SK-N-SH (cell line): ENCODE data around the gene TMEM26. TPM values are rescaled to one million over a fixed set of nuclear protein-coding genes. Genes with fewer than 3 reads are reported as not detected.

Experiments
- CTCF ChIA-PET: fragments of 300-600, 350-600 bp; formaldehyde crosslinking; extraction: SDS; loops from one replicate; lab custom pipeline; 2021; lab: Yijun Ruan, JAX
- POLR2A ChIA-PET: fragments of 350-600 bp; sonication (Branson Sonifier 250); formaldehyde crosslinking; extraction: SDS; loops from one replicate; lab custom pipeline; 2020; ENCODE audit warnings: antibody characterized with exemption, inconsistent platforms; lab: Yijun Ruan, JAX
- DNase-seq: peaks from one replicate; pipeline ENCODE4 v3.0.0; 2012
- H2AFZ ChIP-seq: fragments of 200-600 bp; sonication (generic); 2 replicates; pipeline ENCODE4 v1.8.1; 2016; ENCODE audit warnings: antibody characterized with exemption, mild to moderate bottlenecking, low read depth
- H3F3A ChIP-seq: fragments of 200-600 bp; sonication (generic); replicated peaks from 2 replicates; pipeline ENCODE3; 2016; ENCODE audit warnings: antibody characterized with exemption, mild to moderate bottlenecking; ENCODE audit not compliant: insufficient read depth
- H3K27ac ChIP-seq, 2 experiments: fragments of 200-500 bp in 1 of 2; fragments of 200-600 bp in 1 of 2; sonication (Bioruptor generic) in 1 of 2; sonication (generic), shearing (Covaris generic) in 1 of 2; 2 replicates each; pipeline versions ENCODE4 v1.5.1 to v1.6.1; 2014 to 2016; ENCODE audit warnings: low read depth in 2 of 2, inconsistent platforms in 1 of 2, low read length in 1 of 2, mild to moderate bottlenecking in 1 of 2, mixed read lengths in 1 of 2
- H3K27me3 ChIP-seq: fragments of 200-600 bp; sonication (generic), shearing (Covaris generic); 2 replicates; pipeline ENCODE4 v1.6.1; 2016; ENCODE audit warnings: mixed run types; ENCODE audit not compliant: insufficient read depth
- H3K36me3 ChIP-seq, 2 experiments: fragments of 200-500 bp in 1 of 2; fragments of 200-600 bp in 1 of 2; sonication (Bioruptor generic) in 1 of 2; sonication (generic) in 1 of 2; replicated peaks in 1 of 2; 2 replicates each; pipeline versions ENCODE3 to v1.5.1; 2014 to 2016; ENCODE audit warnings: low read length in 1 of 2, mild to moderate bottlenecking in 1 of 2; ENCODE audit not compliant: insufficient read depth in 2 of 2, control insufficient read depth in 1 of 2
- H3K4me1 ChIP-seq, 2 experiments: fragments of 200-500 bp in 1 of 2; fragments of 200-600 bp in 1 of 2; sonication (Bioruptor generic) in 1 of 2; sonication (generic), shearing (Covaris generic) in 1 of 2; 2 replicates each; pipeline versions ENCODE4 v1.5.1 to v1.6.1; 2014 to 2016; ENCODE audit warnings: low read depth in 1 of 2, low read length in 1 of 2, mixed run types in 1 of 2; ENCODE audit not compliant: insufficient read depth in 2 of 2, control insufficient read depth in 1 of 2
- H3K4me2 ChIP-seq: fragments of 200-600 bp; sonication (generic), shearing (Covaris generic); 2 replicates; pipeline ENCODE4 v1.6.1; 2017; ENCODE audit warnings: mixed run types
- H3K4me3 ChIP-seq, 2 experiments: fragments of 200-500 bp in 1 of 2; fragments of 200-600 bp in 1 of 2; sonication (Bioruptor generic) in 1 of 2; sonication (generic), shearing (Covaris generic) in 1 of 2; 2 replicates each; pipeline versions ENCODE4 v1.5.1 to v1.8.1; 2014 to 2016; ENCODE audit warnings: low read depth in 2 of 2, inconsistent platforms in 1 of 2, low read length in 1 of 2, mild to moderate bottlenecking in 1 of 2, mixed read lengths in 1 of 2, moderate library complexity in 1 of 2
- H3K79me2 ChIP-seq: fragments of 200-600 bp; sonication (generic); 2 replicates; pipeline ENCODE4 v1.8.1; 2017; ENCODE audit warnings: mild to moderate bottlenecking; ENCODE audit not compliant: insufficient read depth
- H3K9ac ChIP-seq: fragments of 200-600 bp; sonication (generic); 2 replicates; pipeline ENCODE4 v1.6.1; 2017; ENCODE audit warnings: mixed run types
- H3K9me2 ChIP-seq: fragments of 200-600 bp; sonication (generic); 2 replicates; pipeline ENCODE4 v1.6.1; 2017; ENCODE audit warnings: mixed run types
- H3K9me3 ChIP-seq: fragments of 200-600 bp; sonication (generic); 2 replicates; pipeline ENCODE4 v1.6.1; 2017; ENCODE audit warnings: mixed run types, mild to moderate bottlenecking, moderate library complexity
- H4K20me1 ChIP-seq: fragments of 200-600 bp; sonication (generic); 2 replicates; pipeline ENCODE4 v1.6.1; 2017; ENCODE audit warnings: mild to moderate bottlenecking, mixed run types; ENCODE audit not compliant: insufficient read depth
- CTCF ChIP-seq: fragments of 200-600 bp; sonication (generic); IDR thresholded peaks from 2 replicates; pipeline ENCODE4 v1.6.1; 2017; ENCODE audit warnings: antibody characterized with exemption, mild to moderate bottlenecking, moderate library complexity
- FOSL2 ChIP-seq: IDR thresholded peaks from 2 replicates; pipeline ENCODE4 v1.4.0; 2012; ENCODE audit warnings: low read depth, mild to moderate bottlenecking, moderate library complexity, borderline replicate concordance
- GABPA ChIP-seq: IDR thresholded peaks from 2 replicates; pipeline ENCODE4 v1.4.0; 2012; ENCODE audit warnings: low read depth, mild to moderate bottlenecking
- JUND ChIP-seq: IDR thresholded peaks from 2 replicates; pipeline ENCODE4 v1.4.0; 2012
- POLR2AphosphoS5 ChIP-seq: IDR thresholded peaks from 2 replicates; pipeline ENCODE4 v1.6.1; 2012; ENCODE audit warnings: low read depth, low read length
- RCOR1 ChIP-seq: fragments of 150-350 bp; IDR thresholded peaks from 2 replicates; pipeline ENCODE4 v1.6.1; 2017; ENCODE audit warnings: antibody characterized with exemption, low read length
- REST ChIP-seq: IDR thresholded peaks from 2 replicates; pipeline ENCODE4 v1.6.1; 2012; ENCODE audit warnings: mild to moderate bottlenecking, low read depth, low read length, moderate library complexity
- RXRA ChIP-seq: IDR thresholded peaks from 2 replicates; pipeline ENCODE4 v1.4.0; 2012; ENCODE audit warnings: low read depth, mild to moderate bottlenecking, borderline replicate concordance
- SIN3A ChIP-seq: IDR thresholded peaks from 2 replicates; pipeline ENCODE4 v1.6.1; 2012; ENCODE audit warnings: low read depth, mild to moderate bottlenecking, low read length, moderate library complexity, borderline replicate concordance
- SMC3 ChIP-seq: IDR thresholded peaks from 2 replicates; pipeline ENCODE4 v1.6.1; 2012; ENCODE audit warnings: low read depth, low read length, improper control_type of control experiment
- TCF12 ChIP-seq: IDR thresholded peaks from 2 replicates; pipeline ENCODE4 v1.4.0; 2012
- TEAD4 ChIP-seq: IDR thresholded peaks from 2 replicates; pipeline ENCODE4 v1.4.0; 2012; ENCODE audit warnings: mild to moderate bottlenecking, borderline replicate concordance; ENCODE audit not compliant: insufficient read depth
- USF1 ChIP-seq: IDR thresholded peaks from 2 replicates; pipeline ENCODE4 v1.4.0; 2012; ENCODE audit warnings: low read depth, borderline replicate concordance
- ZBTB33 ChIP-seq: IDR thresholded peaks from 2 replicates; pipeline ENCODE4 v1.4.0; 2012; ENCODE audit warnings: low read depth, borderline replicate concordance
- whole genome bisulfite sequencing: methylation state at CpG from one replicate; pipeline ENCODE4 v1.1.6; 2017; ENCODE audit warnings: low lambda C conversion rate; 5-methylcytosine and 5-hydroxymethylcytosine counted together
- polyA plus RNA-seq, 3 experiments: library from polyadenylated mRNA; depleted of rRNA; stranded (reverse); fragments of >200 nt; gene quantifications; 2 replicates each; pipeline ENCODE4 v1.2.3, GENCODE V29; 2012

TMEM26 gene
- polyA plus RNA-seq, 1 of the 3 experiments (the other 2 are of a cell fraction) = 0.05 TPM

GRCh38 chr10:61359452-61359851 is 93.7 kb downstream of the TMEM26 start:
- no peaks in the 10 kb centered on the region for H3K27me3 ChIP-seq
- H4K20me1 ChIP-seq = no peaks in the 10 kb centered on the region
- H3K9me2 ChIP-seq = no peaks in the 10 kb centered on the region
- ChIA-PET CTCF (interaction anchor here (0.5 kb wide), 1 partner anchor 411 kb away, joined by 3 read pairs; no protein-coding TSS in a partner anchor), POLR2A (no interaction called here)
- H3K9ac ChIP-seq = no peak overlapping the region
- no peak overlapping the region for H3K4me2 ChIP-seq
- DNase-seq = no peak
- H3K4me1 ChIP-seq = peaks cover 0 to 4% of the 10 kb centered on the region in 2 experiments; a peak in 1 of 4 replicates
- no peaks in the 10 kb centered on the region for H3K79me2 ChIP-seq
- H3K27ac ChIP-seq = no peak overlapping the region
- H3K9me3 ChIP-seq = no peaks in the 10 kb centered on the region
- H2AFZ ChIP-seq = no peak overlapping the region
- no peaks in the 10 kb centered on the region for H3K36me3 ChIP-seq
- WGBS = 61% methylated on average over 2 of the region's 2 CpGs
- H3K4me3 ChIP-seq = no peak overlapping the region
- no peaks in the 10 kb centered on the region for H3F3A ChIP-seq
- no peak for TF ChIP-seq ZBTB33
- TF ChIP-seq SIN3A = no peak
- no peak for TF ChIP-seq TEAD4
- TF ChIP-seq GABPA = no peak
- TF ChIP-seq POLR2AphosphoS5 = no peak
- no peak for TF ChIP-seq SMC3
- no peak for TF ChIP-seq CTCF
- no peak for TF ChIP-seq USF1
- TF ChIP-seq TCF12 = no peak
- TF ChIP-seq RXRA = no peak
- TF ChIP-seq RCOR1 = no peak
- no peak for TF ChIP-seq FOSL2
- no peak for TF ChIP-seq REST
- no peak for TF ChIP-seq JUND
